GM21576 (cell line): Measurements from ENCODE around the gene SLC13A3.

Experiments
- ATAC-seq: cut with Tn5 transposase; IDR thresholded peaks from one replicate; pipeline ENCODE4 v1.9.1; 2021; ENCODE audit warnings: mild to moderate bottlenecking, moderate library complexity; ENCODE audit not compliant: unreplicated experiment

SLC13A3 gene

DNA sequence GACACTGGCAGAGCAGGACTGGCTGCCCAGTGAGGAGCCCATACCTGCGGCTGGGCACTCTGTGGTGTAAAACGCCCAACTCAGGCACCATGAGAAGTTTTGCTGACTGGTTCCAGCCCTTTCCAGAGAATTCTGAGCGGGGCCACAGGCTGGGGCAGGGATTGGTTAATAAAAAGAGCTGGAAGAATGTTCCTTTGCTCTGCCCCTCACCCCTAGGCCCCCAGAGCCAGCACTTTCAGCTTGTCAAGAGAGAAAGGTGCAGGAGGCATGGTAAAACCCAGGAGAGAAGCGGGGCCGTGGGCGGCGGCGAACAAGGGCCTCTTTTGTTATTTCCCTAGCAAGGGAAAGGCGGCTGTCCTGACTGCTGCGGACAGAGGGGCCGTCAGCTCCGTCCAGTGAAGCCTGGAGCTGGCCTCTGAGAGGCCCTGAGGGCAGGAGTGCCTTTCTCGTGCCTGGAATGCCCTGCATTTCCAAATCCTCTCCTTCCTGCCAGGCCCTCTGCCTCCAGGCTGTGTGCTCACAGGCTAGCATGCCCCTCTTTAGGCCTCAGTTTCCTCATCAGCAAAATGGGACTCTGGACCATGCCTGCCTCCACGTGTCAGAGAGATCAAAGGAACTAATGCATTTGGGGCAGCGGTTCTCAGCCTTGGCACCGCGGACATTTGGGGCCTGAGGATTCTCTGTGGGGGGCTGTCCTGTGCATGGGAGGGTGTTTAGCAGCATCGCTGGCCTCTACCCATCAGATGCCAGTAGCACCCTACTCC is 12.9 kb downstream of the SLC13A3 start:
- no peak for ATAC-seq

DNA sequence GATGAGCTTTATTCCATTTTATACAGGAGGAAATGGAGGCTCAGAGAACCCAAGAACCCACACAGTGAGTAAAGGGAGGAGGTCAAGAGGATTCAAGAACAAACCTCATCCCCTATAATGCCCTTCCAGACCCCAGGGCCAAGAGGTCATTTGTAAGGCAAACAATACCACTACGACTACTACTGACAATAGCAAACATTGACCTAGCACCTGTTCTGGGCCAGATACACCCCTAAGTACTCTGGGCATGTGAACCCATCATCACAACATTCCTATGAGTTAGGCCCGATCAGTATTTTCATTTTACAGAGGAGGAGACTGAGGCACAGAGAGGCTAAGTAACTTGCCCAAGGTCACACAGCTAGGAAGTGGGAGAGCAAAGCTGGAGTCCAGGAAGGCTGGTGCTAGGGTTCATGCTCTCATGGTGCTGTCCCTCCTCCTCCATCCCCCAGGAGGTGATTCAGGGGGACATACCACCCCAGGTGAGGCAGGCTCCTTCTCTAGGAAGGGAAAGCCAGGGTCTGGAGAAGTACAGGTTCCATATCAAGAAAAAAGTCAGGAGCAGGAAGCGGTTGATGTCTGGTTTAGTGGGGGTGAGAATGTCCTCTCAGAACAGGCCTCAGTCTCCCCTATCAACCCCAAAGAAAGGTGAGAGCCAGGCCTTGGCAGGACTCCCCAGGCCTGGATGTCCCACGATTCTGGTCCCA is 13.7 kb downstream of the SLC13A3 start:
- no peak for ATAC-seq

DNA sequence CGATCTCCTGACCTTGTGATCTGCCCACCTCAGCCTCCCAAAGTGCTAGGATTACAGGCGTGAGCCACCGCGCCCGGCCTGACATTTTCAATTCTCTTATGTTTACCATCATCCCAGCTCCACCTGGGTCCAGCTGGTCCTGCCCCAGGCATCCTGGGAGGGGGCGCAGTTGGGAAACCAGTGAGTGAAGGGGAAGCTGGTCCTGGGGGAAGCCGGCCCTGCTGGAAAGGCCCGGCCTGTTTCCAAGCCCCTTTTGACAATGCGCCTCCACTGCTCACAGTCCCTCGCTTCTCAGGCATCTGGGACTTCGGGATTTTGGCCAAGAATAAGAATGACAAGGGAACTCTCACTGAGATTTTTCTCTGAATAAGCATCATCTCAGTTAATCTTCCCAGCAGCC is 14.2 kb downstream of the SLC13A3 start:
- ATAC-seq: no peak

DNA sequence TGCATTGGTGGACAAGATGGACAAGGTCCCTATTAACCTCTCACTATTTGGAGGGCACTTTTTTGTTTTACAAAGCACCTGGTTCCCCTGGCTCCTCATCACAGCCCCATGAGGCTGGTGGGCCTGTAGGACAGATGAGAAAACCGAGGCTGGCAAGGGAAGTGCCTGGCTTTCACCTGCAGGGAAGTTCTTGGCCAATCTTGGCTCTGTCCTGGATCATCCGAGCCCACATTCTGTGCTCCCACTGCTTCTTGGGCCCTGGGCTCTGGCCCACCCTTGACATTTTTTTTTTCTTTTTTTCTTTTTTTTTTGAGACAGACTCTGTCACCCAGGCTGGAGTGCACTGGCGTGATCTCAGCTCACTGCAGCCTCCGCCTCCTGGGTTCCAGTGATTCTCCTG is 14.7 kb downstream of the SLC13A3 start:
- no peak for ATAC-seq

DNA sequence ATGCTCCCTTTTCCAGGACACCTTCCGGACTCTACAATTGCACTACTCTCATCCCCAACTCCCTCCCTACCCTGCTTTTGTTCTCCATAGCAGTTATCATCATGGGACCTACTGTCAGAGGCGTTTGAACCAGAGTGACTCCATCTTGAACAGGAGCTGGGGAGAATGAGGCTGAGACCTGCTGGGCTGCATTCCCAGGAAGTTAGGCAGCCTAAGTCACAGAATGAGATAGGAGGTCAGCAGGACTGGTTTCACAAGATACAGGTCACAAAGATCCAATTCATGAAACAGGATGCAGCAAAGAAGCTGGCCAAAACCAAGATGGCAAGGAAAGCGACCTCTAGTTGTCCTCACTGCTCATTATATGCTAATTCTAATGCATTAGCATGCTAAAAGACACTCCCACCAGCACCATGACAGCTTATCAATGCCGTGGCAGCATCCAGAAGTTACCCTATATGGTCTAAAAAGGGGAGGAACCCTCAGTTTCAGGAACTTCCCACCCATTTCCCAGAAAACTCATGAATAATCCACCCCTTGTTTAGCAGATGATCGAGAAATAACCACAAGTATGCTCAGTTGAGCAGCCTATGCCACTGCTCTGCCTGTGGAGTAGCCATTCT is 15.6 kb downstream of the SLC13A3 start:
- ATAC-seq: no peak

DNA sequence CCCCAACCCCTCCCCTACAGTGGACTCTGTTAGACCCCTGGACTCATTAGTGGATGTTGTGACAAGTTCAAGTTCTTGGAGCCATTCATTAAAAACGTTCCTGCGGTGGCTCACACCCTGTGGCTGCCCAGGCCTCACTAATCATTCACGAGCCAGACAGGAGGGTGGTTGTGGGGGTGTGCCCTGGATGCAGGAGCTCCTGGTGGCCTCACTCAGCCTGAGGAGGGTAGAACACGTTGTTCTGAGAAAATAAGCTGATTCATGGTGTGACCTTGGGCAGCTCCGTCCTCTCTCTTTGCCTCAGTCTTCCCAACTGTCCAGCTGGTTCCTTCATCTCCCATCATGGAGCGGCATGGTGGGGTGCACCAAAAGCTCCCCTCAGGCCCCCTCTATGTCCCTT is 16.7 kb downstream of the SLC13A3 start:
- no peak for ATAC-seq

DNA sequence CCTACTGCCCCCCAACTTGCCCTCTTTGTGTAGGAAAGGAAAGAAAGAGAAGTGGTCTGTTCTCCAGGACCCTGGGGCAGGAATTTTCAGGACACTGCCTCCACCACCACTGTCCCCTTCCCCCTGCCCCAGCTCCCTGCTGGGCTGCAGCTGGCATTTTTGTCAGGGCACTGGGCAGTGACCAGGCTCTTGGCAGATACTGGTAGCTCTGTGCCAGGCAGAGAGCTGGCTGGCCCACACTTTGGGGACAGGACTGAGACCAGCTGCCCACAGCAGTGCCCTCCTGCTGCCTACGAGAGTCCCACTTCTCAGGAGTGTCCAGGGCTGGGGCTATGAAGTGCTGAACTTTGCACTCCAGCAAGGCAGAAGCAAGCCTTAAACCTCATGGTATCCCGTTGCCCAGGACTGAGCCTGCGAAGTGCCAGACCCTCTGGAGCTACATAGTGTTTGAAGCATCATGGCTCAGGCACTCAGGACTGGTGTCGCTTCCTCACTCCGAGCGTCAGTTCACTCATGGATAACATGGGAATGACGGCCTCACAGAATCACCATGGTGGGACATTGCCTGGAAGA is 19.3 kb downstream of the SLC13A3 start:
- no peak for ATAC-seq

DNA sequence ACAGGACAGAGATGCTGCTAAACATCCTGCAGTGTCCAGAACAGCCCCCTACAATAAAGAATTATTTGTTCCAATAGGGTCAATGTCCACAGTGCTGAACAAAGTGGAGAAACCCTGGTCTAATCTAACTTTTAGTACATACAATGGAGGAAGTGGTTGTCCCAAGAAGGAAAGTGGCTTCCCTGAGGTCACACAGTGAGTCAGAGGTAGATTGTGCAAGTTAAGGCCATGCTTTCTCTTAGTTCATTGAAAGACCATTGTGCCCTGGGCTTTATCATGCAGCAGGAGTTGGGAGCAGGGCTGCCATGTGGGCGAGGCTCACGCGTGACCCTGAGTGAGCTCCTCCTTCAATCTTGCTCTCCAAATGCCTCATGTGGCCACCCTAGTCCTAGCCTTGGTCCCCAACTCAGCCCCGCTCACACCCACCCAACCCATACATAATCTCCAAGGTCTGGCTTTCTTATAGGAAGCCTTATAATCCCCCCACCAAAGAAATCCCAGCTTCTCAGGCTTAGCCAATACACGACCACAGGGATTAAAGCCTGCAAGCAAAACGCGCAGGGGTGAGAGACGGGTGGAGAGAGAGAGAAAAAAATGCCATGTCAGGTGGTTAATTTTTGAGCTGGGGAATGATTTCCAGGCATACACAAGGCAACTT is 19.9 kb downstream of the SLC13A3 start:
- no peak for ATAC-seq

DNA sequence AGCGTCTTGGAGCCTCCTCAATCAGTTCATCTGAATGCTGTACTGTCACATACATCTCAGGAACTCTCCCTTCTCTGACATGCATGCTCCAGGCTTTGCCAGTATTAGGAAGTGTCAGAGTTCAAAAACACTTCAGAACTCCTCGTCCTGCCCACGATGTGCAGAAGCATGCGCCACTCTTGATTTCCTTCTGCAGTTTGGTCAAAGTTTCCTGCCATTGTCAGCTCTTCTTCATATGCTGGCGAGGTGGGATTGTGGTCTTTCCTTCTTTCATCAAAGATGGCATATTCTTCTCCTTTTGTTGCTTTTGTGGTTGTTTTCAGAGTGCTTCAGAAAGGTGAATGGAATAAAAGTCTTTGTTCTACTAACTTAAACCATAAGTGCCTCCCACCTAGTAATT is 21.0 kb downstream of the SLC13A3 start:
- ATAC-seq: no peak

DNA sequence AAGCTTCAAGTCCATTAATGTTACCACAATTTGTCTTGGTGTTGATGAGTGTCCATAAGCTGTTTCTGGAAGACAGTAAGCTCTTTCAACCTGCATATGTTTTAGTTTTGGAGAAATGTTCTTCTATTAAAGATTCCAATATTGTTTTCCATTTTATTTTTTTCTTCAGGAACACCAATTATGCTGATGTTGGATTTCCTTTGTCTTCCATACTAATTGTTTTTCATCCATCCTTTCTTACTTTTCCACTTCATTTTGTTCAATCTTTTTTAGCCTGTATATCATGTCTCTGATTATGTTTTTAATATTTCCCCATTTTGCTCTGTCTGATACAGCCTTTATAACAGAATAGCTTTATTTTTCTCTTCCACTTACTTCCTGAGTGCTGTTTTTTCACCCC is 21.9 kb downstream of the SLC13A3 start:
- ATAC-seq: no peak

DNA sequence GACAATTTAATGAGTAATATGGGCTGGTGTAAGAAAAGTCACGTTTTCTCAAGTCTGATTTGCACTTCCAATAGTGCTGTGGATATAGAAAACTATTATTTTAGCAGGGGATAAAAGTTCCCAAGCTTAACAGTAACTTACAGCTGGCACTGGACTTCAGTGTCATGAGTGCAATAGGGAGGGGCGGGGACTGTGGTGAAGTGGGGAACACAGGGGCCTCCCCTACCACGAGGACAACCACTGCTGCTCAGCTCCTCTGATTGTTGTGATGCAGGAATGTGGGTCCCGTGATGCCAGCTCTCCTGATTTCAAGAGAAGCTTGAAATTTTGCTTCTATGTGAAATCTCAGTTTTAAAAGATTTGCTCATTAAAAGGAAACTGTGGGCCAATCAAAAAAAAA is 24.0 kb downstream of the SLC13A3 start:
- no peak for ATAC-seq

DNA sequence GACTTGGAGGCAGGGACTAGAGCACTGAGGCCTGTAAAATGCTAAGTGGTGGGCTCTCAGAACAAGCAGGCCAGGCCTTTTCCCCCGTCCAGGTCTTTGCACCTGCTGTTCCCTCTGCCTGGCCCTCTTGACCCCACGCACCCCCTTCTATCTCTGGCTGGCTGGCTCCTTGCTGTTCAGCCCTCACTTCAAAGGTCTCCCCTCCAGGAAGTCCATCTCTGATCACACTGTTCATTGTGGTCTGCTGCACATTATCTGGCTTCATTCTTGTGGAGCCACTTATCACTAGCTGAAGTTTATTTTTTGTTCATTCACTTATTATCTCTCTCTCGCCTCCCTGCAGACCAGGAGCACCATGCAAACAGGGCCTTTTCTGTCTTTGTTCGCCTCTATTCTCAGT is 24.5 kb downstream of the SLC13A3 start:
- no peak for ATAC-seq

DNA sequence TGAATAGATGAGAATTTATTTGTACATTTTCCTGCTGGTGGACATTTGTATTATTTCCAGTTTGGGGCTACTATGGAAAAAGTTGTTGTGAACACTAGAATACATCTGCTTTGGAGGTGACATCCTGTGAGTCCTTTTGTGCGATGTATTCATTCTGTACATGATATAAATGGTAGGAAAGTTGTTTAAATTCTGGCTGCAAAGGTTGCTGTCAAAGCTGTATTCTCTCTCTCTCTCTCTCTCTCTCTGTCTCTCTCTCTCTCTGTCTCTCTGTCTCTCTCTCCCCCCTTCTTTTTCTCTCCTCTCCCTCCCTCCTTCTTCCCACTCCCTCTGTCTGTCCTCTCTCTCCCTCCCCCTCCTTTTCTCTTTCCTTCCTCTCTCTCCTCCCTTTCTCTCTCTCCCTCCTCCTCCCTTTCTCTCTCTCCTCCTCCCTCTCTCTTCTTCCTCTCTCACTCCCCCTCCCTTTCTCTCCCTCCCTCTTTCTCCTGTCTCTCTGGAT is 25.3 kb downstream of the SLC13A3 start:
- no peak for ATAC-seq

DNA sequence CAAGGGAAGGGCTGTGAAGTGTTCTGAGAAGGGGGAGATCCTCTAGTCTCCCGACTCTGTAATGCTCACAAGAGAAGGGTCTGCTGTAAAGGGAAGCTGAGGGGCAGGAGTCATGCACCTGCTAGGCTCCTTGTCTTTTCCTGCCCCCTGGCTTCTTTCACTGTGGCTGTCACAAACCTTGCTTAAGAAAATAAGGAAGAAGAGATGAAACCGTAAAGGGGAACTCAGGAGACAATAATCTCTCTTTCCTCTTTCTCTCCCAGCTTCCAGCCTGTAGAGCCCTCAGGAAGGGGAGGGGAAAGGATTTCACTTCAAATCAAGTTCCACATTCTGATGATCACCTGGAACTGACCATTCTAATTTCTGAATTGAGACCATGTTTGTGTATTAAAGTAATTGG is 26.3 kb downstream of the SLC13A3 start:
- no peak for ATAC-seq

DNA sequence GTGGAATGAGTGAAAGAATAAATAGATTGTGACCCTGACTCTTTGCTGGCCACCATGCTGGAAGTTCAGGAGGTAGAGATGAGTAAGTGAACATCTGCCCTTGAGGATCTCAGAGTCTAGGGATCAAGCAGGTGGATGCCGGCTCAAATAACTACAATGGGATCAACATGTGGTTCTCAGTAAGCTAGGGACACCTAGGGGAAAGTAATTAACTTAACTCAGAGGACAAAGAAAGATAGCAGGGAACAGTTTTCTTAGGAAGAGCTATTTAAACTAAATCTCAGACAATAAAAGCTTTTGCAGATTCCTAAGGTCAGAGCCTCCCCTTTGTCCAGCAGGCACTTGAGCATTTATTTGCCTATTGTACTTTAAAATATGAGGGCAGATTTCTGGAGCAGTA is 29.1 kb downstream of the SLC13A3 start:
- ATAC-seq: no peak

DNA sequence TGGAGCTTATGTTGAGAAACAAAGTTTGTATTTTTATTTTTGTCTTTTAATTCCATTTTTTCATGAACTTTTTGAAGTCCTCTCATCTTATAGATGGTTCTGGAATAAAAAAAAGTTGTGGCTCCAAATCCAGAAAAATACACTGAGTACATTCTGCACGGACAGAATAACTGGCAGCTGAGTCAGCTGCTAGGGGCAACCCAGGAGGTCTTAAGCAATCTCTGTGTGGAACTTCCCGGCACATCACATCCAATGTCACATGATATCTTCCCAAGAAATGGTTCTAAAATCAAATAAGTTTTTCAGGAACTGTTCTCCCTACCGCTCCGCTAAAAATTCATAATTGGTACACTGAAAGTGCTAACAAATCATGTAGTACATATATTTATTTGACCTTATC is 29.8 kb downstream of the SLC13A3 start:
- ATAC-seq: no peak

DNA sequence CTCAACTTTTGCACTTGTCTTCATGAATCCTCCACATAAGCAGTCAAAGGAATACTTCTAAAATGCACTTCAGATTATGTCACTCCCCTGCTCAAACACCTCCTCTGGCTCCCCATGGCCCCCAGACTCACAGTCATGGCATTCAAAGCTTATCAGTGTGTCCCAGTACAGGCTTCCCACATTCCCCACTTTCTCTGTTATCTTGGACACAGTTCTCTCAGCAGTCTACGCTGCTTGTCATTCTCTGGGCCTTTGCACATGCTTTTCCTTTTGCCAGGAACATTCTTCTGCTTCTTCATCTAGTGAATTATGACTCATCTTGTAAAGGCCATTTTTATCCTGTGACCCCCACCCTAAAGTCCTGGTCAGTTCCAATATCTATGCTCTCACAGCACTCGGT is 31.8 kb downstream of the SLC13A3 start:
- no peak for ATAC-seq

DNA sequence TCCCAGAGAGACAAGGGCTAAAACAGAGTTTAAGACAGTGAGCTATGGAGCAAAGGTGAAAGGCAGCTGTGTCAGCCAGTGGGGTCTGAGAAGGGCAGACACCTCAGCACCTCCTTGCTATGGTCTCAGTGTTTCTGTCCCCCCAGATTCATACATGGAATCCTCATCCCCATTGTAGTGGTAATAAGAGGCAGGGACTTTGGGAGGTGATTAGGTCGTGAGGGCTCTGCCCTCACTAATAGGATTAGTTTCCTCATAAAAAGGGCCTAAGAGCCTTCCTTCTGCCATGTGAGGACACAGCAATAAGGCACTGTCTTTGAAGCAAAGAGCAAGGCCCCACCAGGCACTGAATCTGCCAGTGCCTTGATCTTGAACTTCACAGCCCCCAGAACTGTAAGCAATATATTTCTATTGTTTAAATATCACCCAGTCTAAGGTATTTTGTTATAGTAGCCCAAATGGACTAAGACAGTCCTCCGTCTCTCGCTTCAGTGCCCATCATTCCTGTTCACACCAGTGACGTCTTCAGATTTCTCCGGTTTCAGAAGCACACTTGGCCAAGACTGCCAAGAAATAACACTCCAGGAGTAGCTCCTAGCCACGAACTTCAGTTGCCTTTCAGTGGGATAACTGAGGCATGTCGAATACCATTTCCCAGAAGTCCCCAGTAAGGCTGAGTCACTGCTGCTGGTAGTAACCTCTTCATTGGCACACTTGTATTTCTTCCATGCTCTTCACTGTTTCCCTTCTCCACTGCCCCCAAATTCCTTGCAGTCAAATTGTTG is 32.8 kb downstream of the SLC13A3 start:
- ATAC-seq: no peak

DNA sequence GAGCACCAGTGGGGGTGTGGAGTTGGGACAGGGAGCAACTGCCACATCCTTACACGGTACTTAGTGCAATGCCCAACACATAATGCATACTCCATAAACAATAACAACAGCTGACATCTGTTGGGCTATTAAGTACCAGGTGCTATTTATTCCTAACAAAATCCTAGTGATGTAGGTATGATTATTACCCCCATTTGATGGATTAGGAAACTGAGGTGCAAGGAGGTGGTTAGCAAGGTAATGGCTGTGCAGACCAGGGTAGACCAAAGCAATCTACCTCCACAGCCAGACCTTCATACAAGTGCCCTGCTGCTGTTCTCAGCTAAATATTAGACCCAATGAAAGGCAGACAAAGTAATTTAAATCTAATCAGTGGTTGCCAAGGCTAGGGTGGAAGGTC is 36.8 kb downstream of the SLC13A3 start:
- no peak for ATAC-seq

DNA sequence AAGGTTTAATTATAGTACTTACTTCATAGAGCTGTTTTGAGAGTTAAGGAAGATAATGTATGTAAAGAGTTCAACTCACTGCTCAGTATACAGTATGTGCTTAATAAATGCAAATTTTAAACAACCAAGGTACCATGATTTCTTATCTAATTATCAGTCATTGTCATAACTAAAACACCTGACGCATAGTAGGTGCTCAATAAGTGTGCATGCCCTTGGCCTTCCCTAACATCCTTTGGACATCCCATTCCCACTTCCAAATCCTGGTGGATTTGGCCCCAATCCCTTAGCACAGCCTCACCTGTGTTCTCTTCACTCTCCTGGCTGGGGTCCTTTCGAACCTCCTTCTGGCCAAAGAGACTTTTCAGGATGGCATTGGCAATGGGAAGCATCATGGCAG is 41.1 kb downstream of the SLC13A3 start:
- ATAC-seq: no peak
